AG08396 (cell line): ENCODE measurements around the gene AK9.
"Not testable (repeated sequence)": the region's sequence is repeated elsewhere in the genome, so short reads cannot be mapped to it uniquely, and the experiment has no call there.

Experiments used
- DNase-seq: peaks from one replicate; pipeline ENCODE4 v3.0.0; 2012; ENCODE audit warnings: low spot score, mixed read lengths

Gene AK9

GRCh38 chr6:109478841-109479624 lies 212.0 kb downstream of the AK9 start:
- DNase-seq = no peak

- DNase-seq = no peak
Measured at GRCh38 chr6:109478222-109478805, 212.7 kb downstream of the AK9 start.

- DNase-seq = no peak
Measured at GRCh38 chr6:109477725-109478124, 213.3 kb downstream of the AK9 start.

GRCh38 chr6:109477184-109477583 lies 213.8 kb downstream of the AK9 start:
- DNase-seq = no peak

GRCh38 chr6:109475625-109476024 lies 215.4 kb downstream of the AK9 start:
- no peak for DNase-seq

- no peak for DNase-seq
Measured at GRCh38 chr6:109474995-109475394, 216.0 kb downstream of the AK9 start.

- no peak for DNase-seq
Measured at GRCh38 chr6:109473120-109473519, 217.9 kb downstream of the AK9 start.

GRCh38 chr6:109472132-109472995 lies 218.6 kb downstream of the AK9 start:
- DNase-seq = no peak

GRCh38 chr6:109471105-109471810 lies 219.7 kb downstream of the AK9 start:
- DNase-seq = no peak

- DNase-seq = no peak
Measured at GRCh38 chr6:109469591-109470189, 221.3 kb downstream of the AK9 start.

GRCh38 chr6:109467696-109468095 lies 223.3 kb downstream of the AK9 start:
- DNase-seq = no peak

GRCh38 chr6:109466212-109466923 lies 224.6 kb downstream of the AK9 start:
- no peak for DNase-seq

GRCh38 chr6:109465772-109466171 lies 225.2 kb downstream of the AK9 start:
- no peak for DNase-seq

GRCh38 chr6:109461733-109462526 lies 229.1 kb downstream of the AK9 start:
- no peak for DNase-seq

- DNase-seq = not testable (repeated sequence)
Measured at GRCh38 chr6:109461205-109461604, 229.8 kb downstream of the AK9 start.

- no peak for DNase-seq
Measured at GRCh38 chr6:109460161-109460829, 230.7 kb downstream of the AK9 start.

- DNase-seq = no peak
Measured at GRCh38 chr6:109458774-109459531, 232.0 kb downstream of the AK9 start.

GRCh38 chr6:109457562-109457996 lies 233.4 kb downstream of the AK9 start:
- DNase-seq = no peak
